HepG2 (cell line): Measurements from ENCODE around the gene CACNG5. TPM values are rescaled to one million over a fixed set of nuclear protein-coding genes. Genes with fewer than 3 reads are reported as not detected.

Source experiments
- AFF4 ChIP-seq: sonication (generic); formaldehyde crosslinking; IDR thresholded peaks from 2 replicates; pipeline ENCODE4 v1.4.0; 2020; ENCODE audit warnings: missing genetic modification reagents
- KDM3A ChIP-seq: IDR thresholded peaks from 2 replicates; pipeline ENCODE4 v1.6.1; 2018; ENCODE audit warnings: low read depth, missing compliant biosample characterization
- NFATC3 ChIP-seq: sonication (generic); formaldehyde crosslinking; IDR thresholded peaks from 2 replicates; pipeline ENCODE4 v1.5.1; 2020; ENCODE audit warnings: mild to moderate bottlenecking, missing genetic modification reagents
- NFKB2 ChIP-seq: sonication (generic); formaldehyde crosslinking; IDR thresholded peaks from 2 replicates; pipeline ENCODE4 v1.4.0; 2020; ENCODE audit warnings: missing genetic modification reagents, borderline replicate concordance
- NR1H2 ChIP-seq: sonication (generic); formaldehyde crosslinking; IDR thresholded peaks from 2 replicates; pipeline ENCODE4 v1.8.1; 2022; ENCODE audit warnings: low read depth, missing genetic modification reagents, borderline replicate concordance
- NR2F1 ChIP-seq, 2 experiments: fragments of 450-650 bp in 1 of 2; formaldehyde crosslinking in 1 of 2; IDR thresholded peaks; 2 replicates each; pipeline versions ENCODE4 v1.5.0 to v1.6.1; 2016 to 2020; ENCODE audit warnings: mild to moderate bottlenecking in 1 of 2, missing compliant biosample characterization in 1 of 2, missing genetic modification reagents in 1 of 2, moderate library complexity in 1 of 2
- SP2 ChIP-seq: sonication (generic); formaldehyde crosslinking; IDR thresholded peaks from 2 replicates; pipeline ENCODE4 v1.5.1; 2020; ENCODE audit warnings: mild to moderate bottlenecking, missing genetic modification reagents
- TERF1 ChIP-seq: sonication (generic); formaldehyde crosslinking; IDR thresholded peaks from 2 replicates; pipeline ENCODE4 v1.8.0; 2022; ENCODE audit warnings: mild to moderate bottlenecking, missing genetic modification reagents, moderate library complexity
- ZBTB42 ChIP-seq: sonication (generic); formaldehyde crosslinking; IDR thresholded peaks from 2 replicates; pipeline ENCODE4 v1.5.0; 2020; ENCODE audit warnings: mild to moderate bottlenecking, missing genetic modification reagents
- ZNF264 ChIP-seq: sonication (generic); formaldehyde crosslinking; IDR thresholded peaks from 2 replicates; pipeline ENCODE4 v1.4.0; 2020; ENCODE audit warnings: missing genetic modification reagents
- ZNF317 ChIP-seq: sonication (generic); formaldehyde crosslinking; IDR thresholded peaks from 2 replicates; pipeline ENCODE4 v1.5.0; 2020; ENCODE audit warnings: mild to moderate bottlenecking, missing genetic modification reagents
- ZNF564 ChIP-seq: sonication (generic); formaldehyde crosslinking; IDR thresholded peaks from 2 replicates; pipeline ENCODE4 v1.8.1; 2023; ENCODE audit warnings: mild to moderate bottlenecking, missing genetic modification reagents
- ZNF780A ChIP-seq: sonication (generic); formaldehyde crosslinking; IDR thresholded peaks from 2 replicates; pipeline ENCODE4 v1.8.0; 2022; ENCODE audit warnings: mild to moderate bottlenecking, missing genetic modification reagents, moderate library complexity
- ZSCAN29 ChIP-seq: sonication (generic); formaldehyde crosslinking; conservative IDR thresholded peaks from 2 replicates; pipeline ENCODE4 v1.4.0; 2020; ENCODE audit warnings: mild to moderate bottlenecking, missing genetic modification reagents
- polyA plus RNA-seq, 8 experiments: library from polyadenylated mRNA; depleted of rRNA in 3 of 8; stranded (reverse) in 7 of 8; unstranded in 1 of 8; fragments of >200 nt; fragmentation: Illumina TruSeq in 4 of 8; extraction: Trizol in 4 of 8; gene quantifications; 2 replicates each; pipeline versions ENCODE4 v1.2.1 to v1.2.3, GENCODE V29; 2011 to 2016; ENCODE audit warnings: low read depth in 4 of 8, missing spikeins in 1 of 8, mixed read lengths in 1 of 8; ENCODE audit not compliant: insufficient read depth in 1 of 8
- total RNA-seq, 5 experiments: library from RNA; depleted of rRNA; stranded (reverse); fragments of >200 nt; fragmentation: Illumina TruSeq; extraction: Trizol; gene quantifications; 2 replicates each; pipeline ENCODE4 v1.2.3, GENCODE V29; 2016; ENCODE audit warnings: low read depth in 1 of 5
- TF ChIP-seq, protein P1 (sequence below): sonication (generic); formaldehyde crosslinking; conservative IDR thresholded peaks from 2 replicates; pipeline ENCODE4 v1.4.0; 2020; ENCODE audit warnings: missing genetic modification reagents
- TF ChIP-seq, protein P2 (sequence below): sonication (generic); formaldehyde crosslinking; IDR thresholded peaks from 2 replicates; pipeline ENCODE4 v1.4.0; 2020; ENCODE audit warnings: missing genetic modification reagents, mild to moderate bottlenecking, borderline replicate concordance
- TF ChIP-seq, protein P3 (sequence below): IDR thresholded peaks from 2 replicates; pipeline ENCODE4 v1.6.1; 2016; ENCODE audit warnings: low read depth
- TF ChIP-seq, protein P4 (sequence below): sonication (generic); formaldehyde crosslinking; IDR thresholded peaks from 2 replicates; pipeline ENCODE4 v1.4.0; 2020; ENCODE audit warnings: low read depth, mild to moderate bottlenecking, missing genetic modification reagents

The CACNG5 gene
- total and polyA plus RNA-seq, 2 of the 13 experiments (the other 11 are each of a cell fraction or from before 2014, with no cell fraction given) = not detected

DNA sequence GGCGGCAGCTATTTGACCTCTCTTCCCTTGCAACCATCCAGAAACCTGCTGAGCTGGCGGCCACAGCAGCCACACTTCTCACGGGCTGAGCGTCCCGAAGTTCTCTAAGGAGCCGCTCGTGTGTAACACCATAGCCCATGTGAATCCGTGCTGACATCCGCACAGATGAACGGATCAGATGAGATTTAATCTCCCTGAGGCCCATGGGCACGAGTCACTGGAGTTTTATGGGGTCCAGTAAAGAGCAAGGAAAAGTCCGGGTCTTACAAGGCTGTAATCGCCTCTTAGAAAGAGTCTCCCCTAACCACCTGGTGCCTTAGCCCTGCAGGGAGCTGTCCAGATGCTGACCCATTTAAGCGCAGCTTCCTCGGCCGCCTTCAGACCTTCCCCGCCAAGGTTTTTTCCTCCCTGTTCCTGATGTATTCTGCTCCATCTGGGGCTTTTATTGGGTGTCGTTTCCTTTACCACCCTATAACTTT, 5.5 kb upstream of the CACNG5 start (continued):
- TF ChIP-seq ZNF264 (peak; percentile 52; the same call in 1 of the 2 replicates), ZSCAN29 (CRISPR knock-in tag) (no peak), NFKB2 (CRISPR knock-in tag) (0 out of 2 replicates have a peak, but pooled peaks have one; percentile 56), NR2F1 (CRISPR knock-in tag; IDR thresholded peaks at IDR 0.05) (no peak), ZNF564 (CRISPR knock-in tag) (no peak), ZNF317 (CRISPR knock-in tag) (no peak), ZBTB42 (CRISPR knock-in tag) (no peak), AFF4 (CRISPR knock-in tag) (no peak), ZNF780A (no peak), KDM3A (no peak), NFATC3 (CRISPR knock-in tag) (no peak), TERF1 (no peak), NR1H2 (CRISPR knock-in tag) (no peak), SP2 (CRISPR knock-in tag) (no peak)
- TF ChIP-seq, protein P1, sequence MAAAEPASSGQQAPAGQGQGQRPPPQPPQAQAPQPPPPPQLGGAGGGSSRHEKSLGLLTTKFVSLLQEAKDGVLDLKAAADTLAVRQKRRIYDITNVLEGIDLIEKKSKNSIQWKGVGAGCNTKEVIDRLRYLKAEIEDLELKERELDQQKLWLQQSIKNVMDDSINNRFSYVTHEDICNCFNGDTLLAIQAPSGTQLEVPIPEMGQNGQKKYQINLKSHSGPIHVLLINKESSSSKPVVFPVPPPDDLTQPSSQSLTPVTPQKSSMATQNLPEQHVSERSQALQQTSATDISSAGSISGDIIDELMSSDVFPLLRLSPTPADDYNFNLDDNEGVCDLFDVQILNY (CRISPR knock-in tag) = no peak
- TF ChIP-seq, protein P2, sequence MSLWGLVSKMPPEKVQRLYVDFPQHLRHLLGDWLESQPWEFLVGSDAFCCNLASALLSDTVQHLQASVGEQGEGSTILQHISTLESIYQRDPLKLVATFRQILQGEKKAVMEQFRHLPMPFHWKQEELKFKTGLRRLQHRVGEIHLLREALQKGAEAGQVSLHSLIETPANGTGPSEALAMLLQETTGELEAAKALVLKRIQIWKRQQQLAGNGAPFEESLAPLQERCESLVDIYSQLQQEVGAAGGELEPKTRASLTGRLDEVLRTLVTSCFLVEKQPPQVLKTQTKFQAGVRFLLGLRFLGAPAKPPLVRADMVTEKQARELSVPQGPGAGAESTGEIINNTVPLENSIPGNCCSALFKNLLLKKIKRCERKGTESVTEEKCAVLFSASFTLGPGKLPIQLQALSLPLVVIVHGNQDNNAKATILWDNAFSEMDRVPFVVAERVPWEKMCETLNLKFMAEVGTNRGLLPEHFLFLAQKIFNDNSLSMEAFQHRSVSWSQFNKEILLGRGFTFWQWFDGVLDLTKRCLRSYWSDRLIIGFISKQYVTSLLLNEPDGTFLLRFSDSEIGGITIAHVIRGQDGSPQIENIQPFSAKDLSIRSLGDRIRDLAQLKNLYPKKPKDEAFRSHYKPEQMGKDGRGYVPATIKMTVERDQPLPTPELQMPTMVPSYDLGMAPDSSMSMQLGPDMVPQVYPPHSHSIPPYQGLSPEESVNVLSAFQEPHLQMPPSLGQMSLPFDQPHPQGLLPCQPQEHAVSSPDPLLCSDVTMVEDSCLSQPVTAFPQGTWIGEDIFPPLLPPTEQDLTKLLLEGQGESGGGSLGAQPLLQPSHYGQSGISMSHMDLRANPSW (CRISPR knock-in tag) = no peak
- TF ChIP-seq, protein P3, sequence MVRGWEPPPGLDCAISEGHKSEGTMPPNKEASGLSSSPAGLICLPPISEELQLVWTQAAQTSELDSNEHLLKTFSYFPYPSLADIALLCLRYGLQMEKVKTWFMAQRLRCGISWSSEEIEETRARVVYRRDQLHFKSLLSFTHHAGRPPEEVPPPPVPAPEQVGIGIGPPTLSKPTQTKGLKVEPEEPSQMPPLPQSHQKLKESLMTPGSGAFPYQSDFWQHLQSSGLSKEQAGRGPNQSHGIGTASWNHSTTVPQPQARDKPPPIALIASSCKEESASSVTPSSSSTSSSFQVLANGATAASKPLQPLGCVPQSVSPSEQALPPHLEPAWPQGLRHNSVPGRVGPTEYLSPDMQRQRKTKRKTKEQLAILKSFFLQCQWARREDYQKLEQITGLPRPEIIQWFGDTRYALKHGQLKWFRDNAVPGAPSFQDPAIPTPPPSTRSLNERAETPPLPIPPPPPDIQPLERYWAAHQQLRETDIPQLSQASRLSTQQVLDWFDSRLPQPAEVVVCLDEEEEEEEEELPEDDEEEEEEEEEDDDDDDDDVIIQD (CRISPR knock-in tag) = no peak
- TF ChIP-seq, protein P4, sequence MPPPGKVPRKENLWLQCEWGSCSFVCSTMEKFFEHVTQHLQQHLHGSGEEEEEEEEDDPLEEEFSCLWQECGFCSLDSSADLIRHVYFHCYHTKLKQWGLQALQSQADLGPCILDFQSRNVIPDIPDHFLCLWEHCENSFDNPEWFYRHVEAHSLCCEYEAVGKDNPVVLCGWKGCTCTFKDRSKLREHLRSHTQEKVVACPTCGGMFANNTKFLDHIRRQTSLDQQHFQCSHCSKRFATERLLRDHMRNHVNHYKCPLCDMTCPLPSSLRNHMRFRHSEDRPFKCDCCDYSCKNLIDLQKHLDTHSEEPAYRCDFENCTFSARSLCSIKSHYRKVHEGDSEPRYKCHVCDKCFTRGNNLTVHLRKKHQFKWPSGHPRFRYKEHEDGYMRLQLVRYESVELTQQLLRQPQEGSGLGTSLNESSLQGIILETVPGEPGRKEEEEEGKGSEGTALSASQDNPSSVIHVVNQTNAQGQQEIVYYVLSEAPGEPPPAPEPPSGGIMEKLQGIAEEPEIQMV (CRISPR knock-in tag) = no peak
